Upper lobe of left lung (tissue), 4 donors: ENCODE results near the gene UBAP2.

Experiments
- EP300 ChIP-seq, 4 donors: sonication (generic); formaldehyde crosslinking; IDR thresholded peaks; one replicate each; pipeline ENCODE4 v1.5.1; 2017; ENCODE audit warnings: antibody characterized with exemption in 4 of 4, control low read depth in 2 of 4
- POLR2A ChIP-seq, 4 donors: fragments of 450-650 bp; IDR thresholded peaks; one replicate each; pipeline ENCODE4 v1.5.1; 2016 to 2017; ENCODE audit warnings: antibody characterized with exemption in 4 of 4, mild to moderate bottlenecking in 2 of 4
- POLR2AphosphoS5 ChIP-seq, 2 donors: sonication (generic); formaldehyde crosslinking; IDR thresholded peaks; one replicate each; pipeline ENCODE4 v1.5.1; 2017; ENCODE audit warnings: antibody characterized with exemption in 2 of 2
- TF ChIP-seq, protein P1 (sequence below), 6 experiments: fragments of 450-650 bp in 4 of 6; fragments of 200-600 bp in 2 of 6; sonication (generic) in 2 of 6; IDR thresholded peaks; one replicate each; pipeline ENCODE4 v1.5.1; 2016 to 2019; ENCODE audit warnings: antibody characterized with exemption in 6 of 6

DNA sequence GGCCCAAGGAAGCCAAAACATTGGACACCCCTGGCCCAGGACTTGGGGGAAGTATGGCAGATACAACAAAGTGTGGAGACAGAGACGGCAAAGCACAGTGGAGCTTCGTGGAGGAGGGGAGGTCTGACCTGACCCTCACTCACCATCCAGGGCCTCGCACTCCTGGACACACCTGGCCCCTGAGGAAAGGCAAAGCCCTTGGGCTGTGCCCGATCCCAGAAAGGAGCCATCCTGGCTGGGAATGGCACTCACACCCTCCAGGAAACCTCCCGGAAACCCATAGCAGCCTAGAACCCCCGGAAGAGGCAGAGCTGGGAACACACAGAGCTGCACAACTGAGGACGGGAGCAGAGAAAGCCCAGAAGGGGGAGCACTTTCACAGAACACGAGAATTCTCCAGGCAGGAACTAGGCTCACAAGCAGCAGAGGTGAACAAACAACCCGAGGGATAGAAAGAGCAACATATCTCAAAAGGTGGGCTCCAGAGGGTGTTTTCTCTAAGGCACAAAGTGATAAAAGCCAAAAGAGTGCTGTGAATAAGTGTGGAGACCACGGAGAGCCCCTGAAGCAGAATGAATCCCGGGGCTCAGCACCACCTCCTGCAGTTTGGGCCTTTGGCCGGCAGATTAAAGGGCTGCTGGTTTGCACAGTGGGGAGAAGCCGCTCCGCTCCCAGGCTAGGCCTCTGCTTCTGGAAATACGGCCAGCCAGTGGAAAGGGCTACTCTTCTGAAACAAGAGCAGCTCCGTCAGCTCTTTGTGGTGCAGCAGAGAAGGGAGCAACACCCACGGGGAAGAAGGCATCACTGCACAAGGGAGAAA, 123.5 kb downstream of the UBAP2 start:
- TF ChIP-seq, protein P1, sequence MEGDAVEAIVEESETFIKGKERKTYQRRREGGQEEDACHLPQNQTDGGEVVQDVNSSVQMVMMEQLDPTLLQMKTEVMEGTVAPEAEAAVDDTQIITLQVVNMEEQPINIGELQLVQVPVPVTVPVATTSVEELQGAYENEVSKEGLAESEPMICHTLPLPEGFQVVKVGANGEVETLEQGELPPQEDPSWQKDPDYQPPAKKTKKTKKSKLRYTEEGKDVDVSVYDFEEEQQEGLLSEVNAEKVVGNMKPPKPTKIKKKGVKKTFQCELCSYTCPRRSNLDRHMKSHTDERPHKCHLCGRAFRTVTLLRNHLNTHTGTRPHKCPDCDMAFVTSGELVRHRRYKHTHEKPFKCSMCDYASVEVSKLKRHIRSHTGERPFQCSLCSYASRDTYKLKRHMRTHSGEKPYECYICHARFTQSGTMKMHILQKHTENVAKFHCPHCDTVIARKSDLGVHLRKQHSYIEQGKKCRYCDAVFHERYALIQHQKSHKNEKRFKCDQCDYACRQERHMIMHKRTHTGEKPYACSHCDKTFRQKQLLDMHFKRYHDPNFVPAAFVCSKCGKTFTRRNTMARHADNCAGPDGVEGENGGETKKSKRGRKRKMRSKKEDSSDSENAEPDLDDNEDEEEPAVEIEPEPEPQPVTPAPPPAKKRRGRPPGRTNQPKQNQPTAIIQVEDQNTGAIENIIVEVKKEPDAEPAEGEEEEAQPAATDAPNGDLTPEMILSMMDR (IDR thresholded peaks at IDR 0.05) = peak in 5 of 6 experiments; percentile 30 to 38 (median 33)
- TF ChIP-seq EP300 (IDR thresholded peaks at IDR 0.05) = no peak
- no peak for TF ChIP-seq POLR2AphosphoS5 (IDR thresholded peaks at IDR 0.05)
- TF ChIP-seq POLR2A (IDR thresholded peaks at IDR 0.05) = no peak
